ENCODE measurements around the gene CTRB1.

Gene CTRB1

DNA sequence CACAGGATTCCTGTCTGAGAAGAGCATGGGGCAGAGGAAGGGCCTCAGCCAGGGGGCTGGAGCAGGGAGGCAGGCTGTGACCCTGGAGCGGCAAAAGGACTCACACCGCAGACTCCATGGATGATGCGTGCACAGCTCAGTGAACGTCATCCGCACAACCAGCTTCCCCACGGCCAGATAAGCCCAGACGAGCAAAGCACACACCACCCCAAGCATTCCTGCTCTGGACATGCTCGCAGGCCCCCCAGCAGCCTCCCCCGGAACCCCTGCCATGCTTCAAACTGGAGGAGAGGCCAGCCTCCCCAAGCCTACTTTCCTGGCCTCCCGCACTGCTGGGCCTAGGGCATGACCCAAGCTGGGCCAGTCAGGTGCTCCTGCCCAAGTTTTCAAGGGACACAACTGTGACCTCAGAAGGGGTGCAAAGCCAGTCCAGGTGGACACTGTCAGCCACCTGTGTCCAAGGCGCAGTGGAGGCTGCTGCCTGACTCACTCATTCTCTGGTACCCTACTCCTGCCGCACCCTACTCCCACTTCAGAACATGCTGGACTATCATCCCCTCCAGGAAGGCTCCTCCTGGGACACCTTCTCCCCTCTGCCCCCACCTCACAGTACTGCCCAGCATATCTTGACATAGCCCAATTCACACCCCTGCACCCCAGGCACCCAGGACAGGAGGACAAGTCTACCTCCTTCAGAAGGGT lies 27.9 kb downstream of the CTRB1 start:
- no peaks in the 10 kb centered on the region for H3K27me3 Mint-ChIP-seq (ENCODE audit: low read depth, poor library complexity)
- TF ChIP-seq, protein P1, sequence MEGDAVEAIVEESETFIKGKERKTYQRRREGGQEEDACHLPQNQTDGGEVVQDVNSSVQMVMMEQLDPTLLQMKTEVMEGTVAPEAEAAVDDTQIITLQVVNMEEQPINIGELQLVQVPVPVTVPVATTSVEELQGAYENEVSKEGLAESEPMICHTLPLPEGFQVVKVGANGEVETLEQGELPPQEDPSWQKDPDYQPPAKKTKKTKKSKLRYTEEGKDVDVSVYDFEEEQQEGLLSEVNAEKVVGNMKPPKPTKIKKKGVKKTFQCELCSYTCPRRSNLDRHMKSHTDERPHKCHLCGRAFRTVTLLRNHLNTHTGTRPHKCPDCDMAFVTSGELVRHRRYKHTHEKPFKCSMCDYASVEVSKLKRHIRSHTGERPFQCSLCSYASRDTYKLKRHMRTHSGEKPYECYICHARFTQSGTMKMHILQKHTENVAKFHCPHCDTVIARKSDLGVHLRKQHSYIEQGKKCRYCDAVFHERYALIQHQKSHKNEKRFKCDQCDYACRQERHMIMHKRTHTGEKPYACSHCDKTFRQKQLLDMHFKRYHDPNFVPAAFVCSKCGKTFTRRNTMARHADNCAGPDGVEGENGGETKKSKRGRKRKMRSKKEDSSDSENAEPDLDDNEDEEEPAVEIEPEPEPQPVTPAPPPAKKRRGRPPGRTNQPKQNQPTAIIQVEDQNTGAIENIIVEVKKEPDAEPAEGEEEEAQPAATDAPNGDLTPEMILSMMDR (IDR thresholded peaks at IDR 0.05): no peak
- H3K4me3 Mint-ChIP-seq: peak overlapping the region; percentile 40
- peak overlapping the region; percentile 74 for H3K27ac Mint-ChIP-seq
- DNase-seq: no peak
- peaks cover 79% of the 10 kb centered on the region for H3K4me1 Mint-ChIP-seq
- peaks cover 15% of the 10 kb centered on the region for H3K36me3 Mint-ChIP-seq (ENCODE audit: low read depth)
- H3K9me3 Mint-ChIP-seq: no peaks in the 10 kb centered on the region

GRCh38 chr16:75247249-75247648 lies 28.5 kb downstream of the CTRB1 start:
- Mint-ChIP-seq H3K9me3 (no peaks in the 10 kb centered on the region), H3K4me1 (peaks cover 85% of the 10 kb centered on the region), H3K36me3 (ENCODE audit: low read depth) (peaks cover 11% of the 10 kb centered on the region), H3K27me3 (ENCODE audit: low read depth, poor library complexity) (no peaks in the 10 kb centered on the region), H3K27ac (peak overlapping the region; percentile 74), H3K4me3 (peak overlapping the region; percentile 40)
- no peak for DNase-seq
- TF ChIP-seq, protein P1 (IDR thresholded peaks at IDR 0.05): no peak

- H3K4me1 Mint-ChIP-seq: peaks cover 89% of the 10 kb centered on the region
- DNase-seq: no peak
These were observed 29.4 kb downstream of the CTRB1 start for GRCh38 chr16:75248142-75248535.

GRCh38 chr16:75248536-75249380 lies 30.0 kb downstream of the CTRB1 start:
- Mint-ChIP-seq H3K9me3 (no peaks in the 10 kb centered on the region), H3K4me1 (peaks cover 89% of the 10 kb centered on the region), H3K27ac (peak overlapping the region; percentile 74), H3K27me3 (ENCODE audit: low read depth, poor library complexity) (no peaks in the 10 kb centered on the region), H3K36me3 (ENCODE audit: low read depth) (no peaks in the 10 kb centered on the region), H3K4me3 (peak overlapping the region; percentile 85)
- peak; percentile 31 for DNase-seq
- TF ChIP-seq, protein P1 (IDR thresholded peaks at IDR 0.05): no peak

More at GRCh38 chr16:75248142-75248535, 29.4 kb downstream of the CTRB1 start:
- Mint-ChIP-seq H3K9me3 (no peaks in the 10 kb centered on the region), H3K27me3 (ENCODE audit: low read depth, poor library complexity) (no peaks in the 10 kb centered on the region), H3K36me3 (ENCODE audit: low read depth) (peaks cover 3% of the 10 kb centered on the region), H3K4me3 (no peak overlapping the region), H3K27ac (peak overlapping the region; percentile 93)
- TF ChIP-seq, protein P1 (IDR thresholded peaks at IDR 0.05): no peak

GRCh38 chr16:75249441-75249840 lies 30.7 kb downstream of the CTRB1 start:
- no peak for DNase-seq
- Mint-ChIP-seq H3K27ac (no peak overlapping the region), H3K36me3 (ENCODE audit: low read depth) (no peaks in the 10 kb centered on the region), H3K27me3 (ENCODE audit: low read depth, poor library complexity) (no peaks in the 10 kb centered on the region), H3K4me3 (peak overlapping the region; percentile 85), H3K4me1 (peaks cover 89% of the 10 kb centered on the region), H3K9me3 (no peaks in the 10 kb centered on the region)
- TF ChIP-seq, protein P1 (IDR thresholded peaks at IDR 0.05): no peak
